ENCODE results near the gene RAP2A.

Gene RAP2A

GRCh38 chr13:97448503-97449251 lies 14.7 kb downstream of the RAP2A start:
- DNase-seq (ENCODE audit: low spot score): no peak

- DNase-seq (ENCODE audit: low spot score): no peak
Measured at GRCh38 chr13:97454699-97455098, 20.7 kb downstream of the RAP2A start.

- DNase-seq (ENCODE audit: low spot score): no peak
Measured at GRCh38 chr13:97456047-97456446, 22.1 kb downstream of the RAP2A start.

GRCh38 chr13:97459215-97459777 lies 25.3 kb downstream of the RAP2A start:
- no peak for DNase-seq (ENCODE audit: low spot score)

DNA sequence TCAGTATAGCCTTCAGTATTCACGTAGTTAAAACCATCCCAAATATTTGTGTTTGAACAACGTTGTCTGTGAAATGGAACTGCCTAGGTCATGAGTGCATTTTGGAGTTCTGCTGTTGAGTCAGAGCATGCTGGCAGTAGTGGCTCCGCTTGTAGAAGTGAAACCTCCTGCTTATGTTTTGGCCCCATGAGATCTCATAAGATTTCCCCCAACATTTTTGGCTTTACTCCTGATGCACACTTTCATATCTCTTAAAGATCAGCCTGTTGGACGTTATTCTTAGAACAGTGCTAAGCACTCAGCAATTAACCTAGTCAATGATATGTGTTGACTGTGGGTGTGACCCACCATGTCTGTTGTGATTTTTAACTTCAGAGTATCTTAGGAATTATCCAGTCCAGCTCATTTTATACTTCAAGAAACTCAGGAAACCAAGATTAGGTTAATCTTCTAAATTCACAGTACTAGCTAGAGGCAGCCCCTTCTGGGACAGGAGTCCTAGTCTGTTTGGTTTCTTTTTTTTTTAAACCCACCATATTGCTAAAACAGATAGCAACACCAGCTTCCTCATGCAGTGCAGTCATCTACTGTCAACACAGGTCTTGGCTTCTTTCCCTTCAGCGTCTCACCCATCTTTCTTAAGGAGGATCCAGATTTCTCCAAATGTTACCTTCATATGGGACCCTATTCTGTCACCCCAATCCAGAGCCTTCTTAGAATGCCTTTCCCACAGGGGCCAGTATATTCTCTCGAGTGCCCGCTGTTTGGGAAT lies 26.2 kb downstream of the RAP2A start:
- DNase-seq (ENCODE audit: low spot score): no peak

DNA sequence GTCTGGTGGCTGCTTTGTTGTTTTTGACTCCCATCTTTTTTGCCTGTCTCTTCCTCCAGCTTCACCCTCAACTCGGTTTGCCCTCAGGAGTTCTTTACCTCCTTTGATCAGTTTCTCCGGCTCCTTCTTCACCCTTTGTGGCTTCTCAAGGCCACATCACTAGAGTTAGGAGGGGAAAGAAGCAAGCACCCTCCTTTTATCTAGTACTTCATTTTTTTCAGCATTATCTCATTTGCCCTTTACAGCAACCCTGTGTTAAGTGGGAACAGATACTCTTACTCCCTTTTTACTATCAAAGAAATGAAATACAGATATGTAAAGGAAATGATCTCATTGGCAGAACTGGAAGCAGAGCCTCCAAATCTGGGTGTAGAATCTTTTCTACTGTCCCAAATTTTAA lies 26.9 kb downstream of the RAP2A start:
- DNase-seq (ENCODE audit: low spot score): no peak

DNA sequence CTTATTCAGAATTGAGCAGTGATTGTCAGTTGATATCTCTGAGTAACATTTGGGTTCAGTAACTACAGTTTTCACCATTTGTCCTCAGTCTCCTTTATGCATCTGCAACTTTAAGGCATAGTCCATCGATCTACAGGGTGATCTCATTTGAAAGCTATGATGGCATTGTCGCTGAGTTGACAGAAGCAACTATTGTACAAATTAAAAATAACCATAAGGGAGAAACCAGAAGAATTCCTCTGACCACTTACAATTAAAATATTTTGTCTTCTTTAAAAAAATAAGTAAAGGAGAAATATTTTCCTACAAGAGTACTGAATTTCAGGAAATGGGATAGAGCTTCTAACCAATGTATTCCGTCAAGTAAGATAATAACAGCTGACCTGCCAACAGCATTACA lies 30.6 kb downstream of the RAP2A start:
- DNase-seq (ENCODE audit: low spot score): no peak

GRCh38 chr13:97466722-97467121 lies 32.8 kb downstream of the RAP2A start:
- DNase-seq (ENCODE audit: low spot score): no peak

GRCh38 chr13:97468331-97468730 lies 34.4 kb downstream of the RAP2A start:
- no peak for DNase-seq (ENCODE audit: low spot score)

DNA sequence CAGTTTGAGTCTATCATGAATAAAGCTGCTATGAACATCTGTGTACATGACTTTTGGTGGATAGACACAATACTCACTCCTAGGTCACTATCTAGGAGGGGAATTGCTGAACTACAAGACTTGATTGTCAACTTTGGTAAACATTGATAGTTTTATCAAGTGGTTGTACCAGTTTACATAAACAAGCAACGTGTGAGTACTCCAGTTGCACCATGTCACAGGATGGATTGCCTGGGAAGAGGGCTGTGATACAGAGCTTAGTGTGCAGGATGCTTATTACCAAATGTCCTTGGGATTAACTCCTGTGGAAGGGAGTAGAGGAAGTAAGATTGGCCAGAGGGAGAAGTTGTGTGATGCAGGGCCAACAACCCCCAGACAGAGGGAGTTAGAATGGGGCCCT lies 37.7 kb downstream of the RAP2A start:
- DNase-seq (ENCODE audit: low spot score): no peak

DNA sequence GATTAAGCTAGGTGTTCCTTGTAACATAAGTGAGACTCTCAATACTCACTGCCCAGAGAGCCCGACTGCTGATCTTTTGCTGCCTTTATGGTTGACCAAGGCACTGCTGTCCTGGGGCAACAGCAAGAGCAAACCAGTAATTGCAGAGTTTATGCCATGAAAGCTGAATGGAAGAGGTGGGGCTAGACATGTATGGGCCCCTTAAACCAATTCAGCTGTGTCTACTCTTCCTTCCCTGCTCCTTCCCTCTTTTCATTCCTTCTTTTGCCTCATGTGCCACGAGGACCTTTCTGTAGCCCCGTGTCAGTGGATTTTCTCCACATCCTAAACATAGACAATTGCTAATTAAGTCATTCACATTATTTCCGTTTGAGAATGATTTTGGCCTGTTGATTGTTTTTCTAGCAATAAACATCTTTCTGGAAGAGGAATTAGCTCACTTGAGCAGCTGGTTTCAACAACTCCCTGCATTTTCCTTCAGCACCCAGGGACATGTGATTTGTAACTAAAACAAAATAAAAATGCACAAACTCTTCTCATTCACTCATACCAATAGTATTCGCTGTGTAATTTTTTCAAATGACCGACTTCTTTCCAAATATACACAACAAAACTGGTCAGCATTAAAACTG lies 40.5 kb downstream of the RAP2A start:
- no peak for DNase-seq (ENCODE audit: low spot score)

DNA sequence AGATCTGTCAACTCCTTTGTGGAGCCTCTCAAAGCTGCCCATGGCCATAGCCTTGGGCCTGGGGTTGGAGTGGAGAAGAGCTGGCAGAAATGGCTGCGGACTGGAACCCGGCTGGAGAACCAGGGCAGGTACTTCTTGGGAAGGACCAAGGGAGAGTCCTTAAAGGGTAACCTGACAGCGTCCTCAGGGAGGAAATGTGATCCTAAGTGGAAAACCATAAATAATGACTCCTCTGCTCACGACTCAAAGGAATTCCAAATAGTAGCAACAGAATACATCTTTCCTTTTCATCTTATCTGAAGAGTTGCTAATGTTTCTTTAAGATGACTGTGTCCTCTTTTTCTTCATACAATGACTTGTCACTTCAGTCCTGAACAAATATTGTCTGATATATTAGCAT lies 41.0 kb downstream of the RAP2A start:
- no peak for DNase-seq (ENCODE audit: low spot score)

DNA sequence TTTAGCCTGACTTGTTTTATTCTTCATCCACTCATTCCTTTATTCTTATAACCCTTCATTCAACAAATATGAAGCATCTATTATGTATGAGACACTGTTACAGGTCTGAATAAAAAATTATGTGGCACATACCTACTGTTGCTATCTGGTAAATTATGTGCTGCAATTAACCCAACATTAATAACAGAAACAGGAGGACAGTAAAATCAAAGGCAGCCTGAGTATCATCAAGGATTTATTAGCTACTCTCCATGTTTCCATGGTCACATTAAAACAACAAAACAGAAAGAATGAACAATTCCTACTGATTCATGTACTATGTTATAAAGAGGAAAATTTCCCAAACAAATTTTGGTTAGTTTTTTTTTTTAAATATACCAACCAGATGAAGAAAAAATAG lies 43.9 kb downstream of the RAP2A start:
- DNase-seq (ENCODE audit: low spot score): no peak

GRCh38 chr13:97478247-97478646 lies 44.3 kb downstream of the RAP2A start:
- no peak for DNase-seq (ENCODE audit: low spot score)

DNA sequence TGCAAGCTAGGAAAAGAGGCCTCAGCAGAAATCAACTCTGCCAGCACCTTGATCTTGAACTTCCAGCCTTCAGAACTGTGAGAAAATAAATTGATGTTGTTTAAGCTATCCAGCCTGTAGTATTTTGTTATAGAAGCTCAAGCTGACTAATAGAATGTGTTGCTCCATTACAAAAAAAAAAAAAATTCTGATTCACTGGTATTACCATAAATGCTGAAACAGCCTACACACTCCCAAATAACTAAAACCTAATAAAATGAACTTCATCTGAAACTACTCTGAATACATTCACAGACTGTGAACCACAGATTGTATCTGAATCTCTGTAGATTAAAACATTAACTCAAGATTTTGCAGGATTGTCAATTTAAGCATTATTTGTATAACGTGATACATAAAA lies 49.5 kb downstream of the RAP2A start:
- DNase-seq (ENCODE audit: low spot score): no peak

GRCh38 chr13:97484301-97484700 lies 50.3 kb downstream of the RAP2A start:
- DNase-seq (ENCODE audit: low spot score): no peak

GRCh38 chr13:97485320-97485719 lies 51.4 kb downstream of the RAP2A start:
- DNase-seq (ENCODE audit: low spot score): no peak

DNA sequence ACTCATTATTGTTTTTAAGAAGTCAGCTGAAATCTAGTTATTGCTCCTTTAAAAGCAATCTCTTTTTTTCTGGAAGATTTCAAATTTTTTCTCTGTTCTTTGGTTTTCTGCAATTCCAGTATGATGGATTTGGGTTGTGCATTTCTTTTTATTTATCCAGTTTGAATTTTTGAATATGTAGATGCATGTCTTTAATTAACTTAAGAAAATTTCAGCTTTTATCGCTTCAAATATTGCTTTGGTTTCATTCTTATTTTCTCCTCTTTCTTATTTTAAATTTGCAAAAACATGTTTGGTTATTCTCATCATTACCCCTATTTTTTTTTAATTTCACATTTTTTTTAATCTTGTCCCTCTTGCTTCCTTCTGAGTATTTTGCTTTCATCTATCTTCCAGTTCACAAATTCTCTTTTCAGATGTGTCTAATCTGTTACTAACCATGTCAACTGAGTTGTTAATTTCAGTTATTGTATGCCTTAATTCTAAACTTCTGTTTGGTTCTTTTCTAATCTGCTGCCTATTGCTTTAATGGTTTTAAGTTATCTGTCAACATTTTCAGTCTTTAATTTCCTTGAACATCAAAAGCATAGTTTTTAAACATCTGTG lies 56.8 kb downstream of the RAP2A start:
- DNase-seq (ENCODE audit: low spot score): no peak

DNA sequence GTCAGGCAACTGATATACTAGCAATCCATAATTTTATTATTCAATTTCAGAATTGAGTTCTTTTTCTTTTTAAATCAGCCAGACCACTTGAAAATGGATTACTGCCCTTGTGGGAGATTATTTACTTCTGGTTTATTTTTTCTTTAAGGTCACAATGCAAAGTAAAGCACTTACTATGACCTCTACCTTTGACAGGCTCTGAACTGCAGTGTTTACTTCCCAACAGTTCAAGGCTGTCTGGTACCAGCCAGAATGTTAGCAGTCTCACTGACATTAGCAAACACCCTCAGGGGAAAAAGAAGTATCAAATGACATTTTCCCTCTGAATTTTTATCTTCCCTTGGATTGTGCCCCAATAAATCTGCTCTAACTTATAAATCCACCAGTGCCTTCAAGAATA lies 57.5 kb downstream of the RAP2A start:
- DNase-seq (ENCODE audit: low spot score): no peak

DNA sequence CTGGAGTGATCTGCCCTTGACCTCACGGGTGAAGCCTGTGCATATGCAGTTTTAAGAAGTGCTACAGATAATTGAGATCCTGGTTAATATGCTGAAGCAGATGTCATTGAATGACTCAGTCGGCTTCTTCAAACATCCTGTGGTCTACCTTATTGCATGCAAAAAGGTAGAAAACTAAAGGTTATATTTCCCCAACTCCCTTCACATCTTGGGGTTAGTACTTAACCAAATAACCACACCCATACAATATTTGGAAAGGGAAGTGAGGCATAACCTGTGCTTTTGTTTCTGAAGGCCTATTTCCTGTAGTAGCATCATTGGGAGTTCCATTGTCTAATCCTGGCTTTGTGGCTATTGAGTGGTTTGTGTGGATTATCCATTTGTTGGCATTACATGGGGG lies 58.3 kb downstream of the RAP2A start:
- no peak for DNase-seq (ENCODE audit: low spot score)

GRCh38 chr13:97492684-97493371 lies 58.9 kb downstream of the RAP2A start:
- no peak for DNase-seq (ENCODE audit: low spot score)

GRCh38 chr13:97493456-97493855 lies 59.5 kb downstream of the RAP2A start:
- DNase-seq (ENCODE audit: low spot score): no peak
